Measurements from ENCODE around the gene ECE1. TPM values are rescaled to one million over a fixed set of nuclear protein-coding genes. Genes with fewer than 3 reads are reported as not detected.

The ECE1 gene
- total and polyA plus RNA-seq, 2 of the 13 experiments (the other 11 are each of a cell fraction or from before 2014, with no cell fraction given): 13.5 to 21.2 TPM

DNA sequence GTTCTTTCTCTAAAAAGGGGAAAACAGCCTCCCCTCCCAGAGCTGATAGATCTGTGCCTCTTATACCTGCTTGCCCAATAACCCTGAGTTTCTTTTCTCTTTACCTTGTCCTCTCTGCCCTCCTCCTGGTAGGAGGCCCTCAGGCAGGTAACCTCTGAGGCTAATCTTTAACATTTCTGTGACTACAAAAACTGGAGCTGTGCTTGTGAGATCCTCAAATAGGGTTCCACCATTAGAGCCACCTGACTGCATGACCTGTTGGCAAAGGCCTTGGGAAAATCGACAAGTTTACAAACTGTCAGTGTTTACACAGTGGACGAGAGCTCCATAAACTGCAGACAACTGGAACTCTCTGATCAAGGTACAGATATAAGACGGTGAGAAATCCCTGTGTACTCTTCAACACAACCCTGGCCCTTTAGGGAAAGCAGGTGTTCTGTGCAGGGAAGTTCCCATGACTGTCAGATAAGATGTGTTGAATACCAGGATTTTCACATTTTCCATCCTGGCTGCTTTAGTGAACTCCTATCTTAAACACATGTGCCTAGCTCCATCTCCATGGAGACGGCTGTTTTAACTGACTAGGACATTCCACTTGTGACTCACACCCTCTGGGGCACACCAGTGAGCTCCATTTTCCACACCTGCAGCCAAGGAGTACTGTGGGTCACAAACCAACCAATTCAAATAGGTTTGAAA, 38.3 kb downstream of the ECE1 start (continued):
- TF ChIP-seq, protein P1, sequence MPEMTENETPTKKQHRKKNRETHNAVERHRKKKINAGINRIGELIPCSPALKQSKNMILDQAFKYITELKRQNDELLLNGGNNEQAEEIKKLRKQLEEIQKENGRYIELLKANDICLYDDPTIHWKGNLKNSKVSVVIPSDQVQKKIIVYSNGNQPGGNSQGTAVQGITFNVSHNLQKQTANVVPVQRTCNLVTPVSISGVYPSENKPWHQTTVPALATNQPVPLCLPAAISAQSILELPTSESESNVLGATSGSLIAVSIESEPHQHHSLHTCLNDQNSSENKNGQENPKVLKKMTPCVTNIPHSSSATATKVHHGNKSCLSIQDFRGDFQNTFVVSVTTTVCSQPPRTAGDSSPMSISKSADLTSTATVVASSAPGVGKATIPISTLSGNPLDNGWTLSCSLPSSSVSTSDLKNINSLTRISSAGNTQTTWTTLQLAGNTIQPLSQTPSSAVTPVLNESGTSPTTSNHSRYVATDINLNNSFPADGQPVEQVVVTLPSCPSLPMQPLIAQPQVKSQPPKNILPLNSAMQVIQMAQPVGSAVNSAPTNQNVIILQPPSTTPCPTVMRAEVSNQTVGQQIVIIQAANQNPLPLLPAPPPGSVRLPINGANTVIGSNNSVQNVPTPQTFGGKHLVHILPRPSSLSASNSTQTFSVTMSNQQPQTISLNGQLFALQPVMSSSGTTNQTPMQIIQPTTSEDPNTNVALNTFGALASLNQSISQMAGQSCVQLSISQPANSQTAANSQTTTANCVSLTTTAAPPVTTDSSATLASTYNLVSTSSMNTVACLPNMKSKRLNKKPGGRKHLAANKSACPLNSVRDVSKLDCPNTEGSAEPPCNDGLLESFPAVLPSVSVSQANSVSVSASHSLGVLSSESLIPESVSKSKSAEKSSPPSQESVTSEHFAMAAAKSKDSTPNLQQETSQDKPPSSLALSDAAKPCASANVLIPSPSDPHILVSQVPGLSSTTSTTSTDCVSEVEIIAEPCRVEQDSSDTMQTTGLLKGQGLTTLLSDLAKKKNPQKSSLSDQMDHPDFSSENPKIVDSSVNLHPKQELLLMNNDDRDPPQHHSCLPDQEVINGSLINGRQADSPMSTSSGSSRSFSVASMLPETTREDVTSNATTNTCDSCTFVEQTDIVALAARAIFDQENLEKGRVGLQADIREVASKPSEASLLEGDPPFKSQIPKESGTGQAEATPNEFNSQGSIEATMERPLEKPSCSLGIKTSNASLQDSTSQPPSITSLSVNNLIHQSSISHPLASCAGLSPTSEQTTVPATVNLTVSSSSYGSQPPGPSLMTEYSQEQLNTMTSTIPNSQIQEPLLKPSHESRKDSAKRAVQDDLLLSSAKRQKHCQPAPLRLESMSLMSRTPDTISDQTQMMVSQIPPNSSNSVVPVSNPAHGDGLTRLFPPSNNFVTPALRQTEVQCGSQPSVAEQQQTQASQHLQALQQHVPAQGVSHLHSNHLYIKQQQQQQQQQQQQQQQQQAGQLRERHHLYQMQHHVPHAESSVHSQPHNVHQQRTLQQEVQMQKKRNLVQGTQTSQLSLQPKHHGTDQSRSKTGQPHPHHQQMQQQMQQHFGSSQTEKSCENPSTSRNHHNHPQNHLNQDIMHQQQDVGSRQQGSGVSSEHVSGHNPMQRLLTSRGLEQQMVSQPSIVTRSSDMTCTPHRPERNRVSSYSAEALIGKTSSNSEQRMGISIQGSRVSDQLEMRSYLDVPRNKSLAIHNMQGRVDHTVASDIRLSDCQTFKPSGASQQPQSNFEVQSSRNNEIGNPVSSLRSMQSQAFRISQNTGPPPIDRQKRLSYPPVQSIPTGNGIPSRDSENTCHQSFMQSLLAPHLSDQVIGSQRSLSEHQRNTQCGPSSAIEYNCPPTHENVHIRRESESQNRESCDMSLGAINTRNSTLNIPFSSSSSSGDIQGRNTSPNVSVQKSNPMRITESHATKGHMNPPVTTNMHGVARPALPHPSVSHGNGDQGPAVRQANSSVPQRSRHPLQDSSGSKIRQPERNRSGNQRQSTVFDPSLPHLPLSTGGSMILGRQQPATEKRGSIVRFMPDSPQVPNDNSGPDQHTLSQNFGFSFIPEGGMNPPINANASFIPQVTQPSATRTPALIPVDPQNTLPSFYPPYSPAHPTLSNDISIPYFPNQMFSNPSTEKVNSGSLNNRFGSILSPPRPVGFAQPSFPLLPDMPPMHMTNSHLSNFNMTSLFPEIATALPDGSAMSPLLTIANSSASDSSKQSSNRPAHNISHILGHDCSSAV (CRISPR knock-in tag; IDR thresholded peaks at IDR 0.05; ENCODE audit: borderline replicate concordance): no peak
- TF ChIP-seq HOXA9 (CRISPR knock-in tag; IDR thresholded peaks at IDR 0.05; ENCODE audit: borderline replicate concordance) (no peak), ZNF841 (CRISPR knock-in tag; IDR thresholded peaks at IDR 0.05; ENCODE audit: borderline replicate concordance) (no peak), ZSCAN20 (CRISPR knock-in tag; IDR thresholded peaks at IDR 0.05; ENCODE audit: borderline replicate concordance) (no peak), ZFP82 (CRISPR knock-in tag; IDR thresholded peaks at IDR 0.05; ENCODE audit: borderline replicate concordance) (no peak), CHD4 (IDR thresholded peaks at IDR 0.05; ENCODE audit: borderline replicate concordance, low read length) (no peak; the same call in 1 of the 2 replicates), NR2F6 (IDR thresholded peaks at IDR 0.05) (peak; percentile 81), NR2F6 (CRISPR knock-in tag; IDR thresholded peaks at IDR 0.05) (peak; percentile 84), PRPF4 (IDR thresholded peaks at IDR 0.05; ENCODE audit: low read depth, low read length, poor library complexity, severe bottlenecking) (no peak), HMGA1 (CRISPR knock-in tag; conservative IDR thresholded peaks at IDR 0.05) (no peak), CENPT (CRISPR knock-in tag; IDR thresholded peaks at IDR 0.05; ENCODE audit: low read depth) (no peak), POLR2G (IDR thresholded peaks at IDR 0.05; ENCODE audit: low read depth, low read length) (no peak)
- TF ChIP-seq, protein P2, sequence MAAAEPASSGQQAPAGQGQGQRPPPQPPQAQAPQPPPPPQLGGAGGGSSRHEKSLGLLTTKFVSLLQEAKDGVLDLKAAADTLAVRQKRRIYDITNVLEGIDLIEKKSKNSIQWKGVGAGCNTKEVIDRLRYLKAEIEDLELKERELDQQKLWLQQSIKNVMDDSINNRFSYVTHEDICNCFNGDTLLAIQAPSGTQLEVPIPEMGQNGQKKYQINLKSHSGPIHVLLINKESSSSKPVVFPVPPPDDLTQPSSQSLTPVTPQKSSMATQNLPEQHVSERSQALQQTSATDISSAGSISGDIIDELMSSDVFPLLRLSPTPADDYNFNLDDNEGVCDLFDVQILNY (CRISPR knock-in tag; conservative IDR thresholded peaks at IDR 0.05): no peak
- TF ChIP-seq, protein P3, sequence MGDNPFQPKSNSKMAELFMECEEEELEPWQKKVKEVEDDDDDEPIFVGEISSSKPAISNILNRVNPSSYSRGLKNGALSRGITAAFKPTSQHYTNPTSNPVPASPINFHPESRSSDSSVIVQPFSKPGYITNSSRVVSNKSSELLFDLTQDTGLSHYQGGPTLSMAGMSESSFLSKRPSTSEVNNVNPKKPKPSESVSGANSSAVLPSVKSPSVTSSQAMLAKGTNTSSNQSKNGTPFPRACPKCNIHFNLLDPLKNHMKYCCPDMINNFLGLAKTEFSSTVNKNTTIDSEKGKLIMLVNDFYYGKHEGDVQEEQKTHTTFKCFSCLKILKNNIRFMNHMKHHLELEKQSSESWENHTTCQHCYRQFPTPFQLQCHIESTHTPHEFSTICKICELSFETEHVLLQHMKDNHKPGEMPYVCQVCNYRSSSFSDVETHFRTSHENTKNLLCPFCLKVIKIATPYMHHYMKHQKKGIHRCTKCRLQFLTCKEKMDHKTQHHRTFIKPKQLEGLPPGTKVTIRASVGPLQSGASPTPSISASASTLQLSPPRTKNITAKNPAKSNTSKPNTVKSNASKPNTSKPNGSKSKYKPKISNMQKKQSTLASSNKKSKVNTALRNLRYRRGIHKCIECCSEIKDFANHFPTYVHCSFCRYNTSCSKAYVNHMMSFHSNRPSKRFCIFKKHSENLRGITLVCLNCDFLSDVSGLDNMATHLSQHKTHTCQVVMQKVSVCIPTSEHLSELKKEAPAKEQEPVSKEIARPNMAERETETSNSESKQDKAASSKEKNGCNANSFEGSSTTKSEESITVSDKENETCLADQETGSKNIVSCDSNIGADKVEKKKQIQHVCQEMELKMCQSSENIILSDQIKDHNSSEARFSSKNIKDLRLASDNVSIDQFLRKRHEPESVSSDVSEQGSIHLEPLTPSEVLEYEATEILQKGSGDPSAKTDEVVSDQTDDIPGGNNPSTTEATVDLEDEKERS (CRISPR knock-in tag; IDR thresholded peaks at IDR 0.05): peak; percentile 88

Data from HepG2 (cell line).